ENCODE data around the gene PHACTR1.
A peak's percentile ranks its signal among the peaks of the same experiment; 100 is the strongest.

Gene PHACTR1

DNA sequence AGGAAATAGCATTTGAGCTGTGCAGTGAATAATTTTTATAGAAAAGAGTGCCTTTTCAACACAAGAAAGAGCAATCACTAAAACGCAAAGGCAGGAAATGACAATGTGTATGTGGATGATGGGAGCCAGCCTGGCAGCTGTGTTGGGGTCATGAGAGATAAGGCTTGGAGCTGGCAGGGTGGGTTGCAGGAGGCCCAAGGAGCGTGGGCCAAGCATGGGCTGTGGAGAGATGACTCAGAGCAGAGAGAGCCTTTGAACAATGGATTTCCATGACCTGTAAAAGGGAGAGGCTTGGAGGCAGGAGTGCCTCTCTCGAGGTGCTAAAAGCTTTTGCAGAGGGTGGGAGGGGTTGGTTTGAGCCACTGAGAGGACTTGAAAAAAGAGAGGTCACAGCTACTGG, 618.4 kb downstream of the PHACTR1 start:
- no peak for DNase-seq

DNA sequence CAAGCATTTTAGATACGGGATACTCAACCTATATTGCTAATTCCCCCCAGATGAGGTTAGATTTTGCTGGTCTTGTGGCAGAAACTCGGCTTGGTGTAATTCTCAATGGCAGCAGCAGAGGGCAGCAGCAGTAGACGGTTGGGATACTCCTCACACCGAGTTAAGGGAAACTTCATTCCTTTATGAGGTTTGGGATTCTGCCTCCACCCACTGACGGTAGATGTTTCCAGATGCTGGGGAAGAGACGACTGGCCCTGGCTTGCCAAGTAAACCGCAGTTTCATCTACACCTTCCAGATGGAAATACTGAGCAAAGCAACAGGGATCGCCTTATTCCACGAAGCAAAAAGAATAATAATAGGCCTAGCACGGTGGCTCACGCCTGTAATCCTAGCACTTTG, 620.0 kb downstream of the PHACTR1 start:
- DNase-seq, result peak; percentile 84

DNA sequence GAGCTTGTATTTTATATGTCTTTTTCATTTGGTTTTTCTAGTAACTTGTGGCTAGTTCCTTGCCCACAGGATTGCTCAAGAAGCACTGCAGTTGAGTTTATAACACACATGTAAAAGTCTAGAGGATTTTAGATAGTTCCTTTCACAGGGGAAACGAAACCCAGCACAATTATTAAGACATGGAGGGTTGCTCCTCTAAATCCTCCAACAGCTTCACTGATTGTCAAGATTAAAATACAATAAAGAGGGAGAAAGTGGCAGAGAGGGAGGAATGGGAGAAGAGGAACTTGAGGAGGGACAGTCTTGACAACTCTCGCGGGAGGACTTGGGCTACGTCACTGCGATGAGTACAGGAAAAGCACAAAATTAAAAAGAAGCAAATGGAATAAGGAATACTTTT, 621.5 kb downstream of the PHACTR1 start:
- DNase-seq, result no peak

Data from stimulated activated CD4-positive, alpha-beta T cell treated with anti-CD3 and anti-CD28 coated beads, Interleukin-4, amount 100 ng/mL, for 24 hours (primary cell).